ENCODE data around the gene MAS1. TPM values are rescaled to one million over a fixed set of nuclear protein-coding genes. Genes with fewer than 3 reads are reported as not detected.
A peak's percentile ranks its signal among the peaks of the same experiment; 100 is the strongest.

MAS1 gene
- total RNA-seq, 4 donors from 2014 or later: not detected

DNA sequence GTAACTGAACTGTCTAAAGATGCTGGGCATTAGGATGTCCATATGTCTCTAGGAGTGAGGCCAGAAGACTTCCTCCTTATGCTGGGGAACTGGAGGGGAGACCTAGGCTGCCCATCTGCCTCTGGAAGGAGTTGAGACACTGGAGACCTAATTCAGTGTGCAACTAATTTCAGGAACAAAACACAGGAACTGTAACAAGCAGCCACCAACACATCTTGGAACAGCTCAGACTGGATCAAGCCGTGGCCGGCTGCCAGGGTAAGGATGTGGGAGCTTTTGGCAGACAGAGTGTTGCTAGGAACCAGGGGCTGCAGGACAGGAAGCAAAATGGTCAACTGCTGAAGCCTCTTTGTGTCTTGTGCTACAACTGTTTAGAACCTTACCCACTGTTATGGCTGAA, 16.4 kb upstream of the MAS1 start:
- H3K4me3 ChIP-seq: no peak overlapping the region
- no peaks in the 10 kb centered on the region for H3K27me3 ChIP-seq
- peak in 1 of 2 donors; percentile 15 for DNase-seq (ENCODE audit: low spot score in 2 of 2)
- TF ChIP-seq, protein P1, sequence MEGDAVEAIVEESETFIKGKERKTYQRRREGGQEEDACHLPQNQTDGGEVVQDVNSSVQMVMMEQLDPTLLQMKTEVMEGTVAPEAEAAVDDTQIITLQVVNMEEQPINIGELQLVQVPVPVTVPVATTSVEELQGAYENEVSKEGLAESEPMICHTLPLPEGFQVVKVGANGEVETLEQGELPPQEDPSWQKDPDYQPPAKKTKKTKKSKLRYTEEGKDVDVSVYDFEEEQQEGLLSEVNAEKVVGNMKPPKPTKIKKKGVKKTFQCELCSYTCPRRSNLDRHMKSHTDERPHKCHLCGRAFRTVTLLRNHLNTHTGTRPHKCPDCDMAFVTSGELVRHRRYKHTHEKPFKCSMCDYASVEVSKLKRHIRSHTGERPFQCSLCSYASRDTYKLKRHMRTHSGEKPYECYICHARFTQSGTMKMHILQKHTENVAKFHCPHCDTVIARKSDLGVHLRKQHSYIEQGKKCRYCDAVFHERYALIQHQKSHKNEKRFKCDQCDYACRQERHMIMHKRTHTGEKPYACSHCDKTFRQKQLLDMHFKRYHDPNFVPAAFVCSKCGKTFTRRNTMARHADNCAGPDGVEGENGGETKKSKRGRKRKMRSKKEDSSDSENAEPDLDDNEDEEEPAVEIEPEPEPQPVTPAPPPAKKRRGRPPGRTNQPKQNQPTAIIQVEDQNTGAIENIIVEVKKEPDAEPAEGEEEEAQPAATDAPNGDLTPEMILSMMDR (IDR thresholded peaks at IDR 0.05): no peak
- TF ChIP-seq POLR2A (IDR thresholded peaks at IDR 0.05) (no peak), EP300 (IDR thresholded peaks at IDR 0.05) (no peak)
- peaks cover 0 to 4% (median 0%) of the 10 kb centered on the region in 4 donors for H3K4me1 ChIP-seq
- H3K36me3 ChIP-seq: no peaks in the 10 kb centered on the region
- H3K27ac ChIP-seq: no peak overlapping the region
- 32 to 41% methylated on average over 2 of the region's 2 CpGs for WGBS, 2 donors
- H3K9me3 ChIP-seq: no peaks in the 10 kb centered on the region

DNA sequence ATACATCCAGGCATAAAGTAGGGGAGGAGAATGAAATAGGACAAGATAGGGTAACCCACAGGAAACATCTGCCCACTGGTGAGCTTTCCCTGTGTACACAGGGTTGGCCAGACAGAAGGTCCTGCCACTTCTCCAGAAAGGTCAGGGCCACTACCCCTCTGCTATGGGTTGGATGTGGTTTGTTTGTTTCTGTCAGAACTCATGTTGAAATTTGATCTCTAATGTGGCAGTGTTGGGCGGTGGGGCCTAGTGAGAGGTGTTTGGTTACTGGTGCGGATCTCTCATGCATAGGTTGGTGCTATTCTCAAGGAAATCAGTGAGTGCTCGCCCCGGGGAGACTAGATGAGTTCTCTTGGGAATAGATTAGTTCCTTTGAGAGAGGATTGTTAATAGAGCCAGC, 15.6 kb upstream of the MAS1 start:
- H3K27ac ChIP-seq: no peak overlapping the region
- DNase-seq (ENCODE audit: low spot score in 2 of 2): no peak
- H3K4me3 ChIP-seq: no peak overlapping the region
- no peaks in the 10 kb centered on the region for H3K27me3 ChIP-seq
- TF ChIP-seq POLR2A (IDR thresholded peaks at IDR 0.05) (no peak), EP300 (IDR thresholded peaks at IDR 0.05) (no peak)
- TF ChIP-seq, protein P1 (IDR thresholded peaks at IDR 0.05): no peak
- peaks cover 0 to 4% (median 0%) of the 10 kb centered on the region in 4 donors for H3K4me1 ChIP-seq
- H3K9me3 ChIP-seq: no peaks in the 10 kb centered on the region
- 62 to 68% methylated on average over 4 of the region's 4 CpGs for WGBS, 2 donors
- H3K36me3 ChIP-seq: no peaks in the 10 kb centered on the region

DNA sequence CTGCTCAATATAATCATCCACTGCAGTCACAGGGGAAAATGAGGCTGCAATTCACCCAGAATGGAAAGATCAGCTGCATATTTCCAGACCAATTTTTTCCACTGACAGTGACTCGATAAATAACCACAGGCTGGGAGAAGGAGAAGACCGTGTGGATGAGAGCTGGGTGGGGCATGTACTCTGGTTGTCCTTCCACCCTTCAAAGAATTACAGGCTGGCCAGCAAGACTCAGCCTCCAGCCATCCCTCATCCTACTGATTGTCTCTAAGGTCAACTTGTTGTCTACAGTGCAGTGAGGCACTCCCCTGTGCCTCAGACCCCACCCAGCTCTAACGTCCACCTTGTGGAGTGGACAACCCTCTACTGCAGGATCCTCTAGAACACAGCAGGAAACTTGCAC, 14.5 kb upstream of the MAS1 start:
- Histone ChIP-seq H3K9me3 (no peaks in the 10 kb centered on the region), H3K36me3 (no peaks in the 10 kb centered on the region), H3K4me1 (peaks cover 0 to 4% (median 0%) of the 10 kb centered on the region in 4 donors), H3K27ac (no peak overlapping the region), H3K27me3 (no peaks in the 10 kb centered on the region), H3K4me3 (no peak overlapping the region)
- 66 to 67% methylated on average over 3 of the region's 3 CpGs for WGBS, 2 donors
- no peak for TF ChIP-seq POLR2A (IDR thresholded peaks at IDR 0.05)
- no peak for TF ChIP-seq EP300 (IDR thresholded peaks at IDR 0.05)
- TF ChIP-seq, protein P1 (IDR thresholded peaks at IDR 0.05): no peak
- no peak for DNase-seq (ENCODE audit: low spot score in 2 of 2)

DNA sequence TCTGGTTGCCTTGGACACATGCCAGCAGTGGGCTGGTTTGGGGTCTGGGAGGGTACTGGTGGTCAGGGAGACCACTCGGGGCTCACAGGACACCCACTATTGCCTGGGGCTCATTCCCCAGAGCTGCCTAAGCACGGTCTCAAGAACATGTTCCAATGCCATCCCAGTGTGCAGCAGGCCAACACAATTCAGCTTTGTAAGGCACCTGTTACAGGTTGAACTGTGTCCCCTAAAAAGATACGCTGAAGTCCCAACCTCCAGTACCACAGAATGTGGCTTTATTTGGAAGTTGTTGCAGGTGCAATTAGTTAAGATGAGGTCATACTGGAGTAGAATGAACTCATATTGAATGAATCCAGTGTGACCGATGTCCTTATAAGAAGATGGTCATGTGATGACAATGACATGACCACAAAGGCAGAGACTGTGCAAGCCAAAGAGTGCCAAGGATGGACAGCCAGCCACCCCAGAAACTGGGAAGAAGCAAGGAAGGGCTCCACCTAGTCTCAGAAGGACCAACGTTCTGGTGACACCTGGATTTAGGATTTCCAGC, 13.5 kb upstream of the MAS1 start:
- 68 to 79% methylated on average over 5 of the region's 5 CpGs for WGBS, 2 donors
- peaks cover 0 to 4% (median 0%) of the 10 kb centered on the region in 4 donors for H3K4me1 ChIP-seq
- H3K27me3 ChIP-seq: no peaks in the 10 kb centered on the region
- DNase-seq (ENCODE audit: low spot score in 2 of 2): no peak
- no peaks in the 10 kb centered on the region for H3K36me3 ChIP-seq
- TF ChIP-seq, protein P1 (IDR thresholded peaks at IDR 0.05): no peak
- TF ChIP-seq EP300 (IDR thresholded peaks at IDR 0.05): no peak
- TF ChIP-seq POLR2A (IDR thresholded peaks at IDR 0.05): no peak
- no peak overlapping the region for H3K27ac ChIP-seq
- H3K4me3 ChIP-seq: no peak overlapping the region
- no peaks in the 10 kb centered on the region for H3K9me3 ChIP-seq

DNA sequence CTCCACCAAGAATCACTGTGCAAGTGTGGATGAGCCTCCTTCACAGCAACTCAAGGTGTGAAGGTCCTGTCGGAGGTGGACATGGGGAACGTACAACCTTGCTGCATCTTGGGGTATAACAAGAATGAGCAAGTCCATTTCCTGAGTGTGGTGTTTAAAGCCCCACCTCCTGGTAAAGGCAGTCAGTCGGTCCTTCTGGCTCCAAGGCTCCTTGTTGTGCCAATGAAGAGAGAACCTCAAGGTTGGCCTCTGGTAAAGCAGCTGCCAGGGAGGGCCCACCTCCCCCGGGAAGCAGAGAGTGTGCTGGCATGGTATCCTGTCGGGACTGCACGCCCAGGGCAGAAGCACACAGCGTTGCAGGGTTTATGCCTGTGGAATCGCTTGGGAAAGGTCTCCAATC, 12.4 kb upstream of the MAS1 start:
- TF ChIP-seq, protein P1 (IDR thresholded peaks at IDR 0.05): no peak
- TF ChIP-seq EP300 (IDR thresholded peaks at IDR 0.05): no peak
- TF ChIP-seq POLR2A (IDR thresholded peaks at IDR 0.05): no peak
- no peak overlapping the region for H3K4me3 ChIP-seq
- no peaks in the 10 kb centered on the region for H3K27me3 ChIP-seq
- no peak for DNase-seq (ENCODE audit: low spot score in 2 of 2)
- 89 to 91% methylated on average over 8 of the region's 8 CpGs for WGBS, 2 donors
- no peaks in the 10 kb centered on the region for H3K9me3 ChIP-seq
- peaks cover 0 to 4% (median 0%) of the 10 kb centered on the region in 4 donors for H3K4me1 ChIP-seq
- H3K27ac ChIP-seq: no peak overlapping the region
- H3K36me3 ChIP-seq: no peaks in the 10 kb centered on the region

Measured in tibial nerve (tissue), 4 donors.